Cardiac fibroblast (primary cell): ENCODE data around the gene MRPS25.

ENCODE experiments used
- DNase-seq, 2 donors: peaks; one replicate each; pipeline versions ENCODE4 v3.0.0 to v3.0.0-alpha.2; 2010; ENCODE audit warnings: low read depth in 2 of 2
- H3K4me3 ChIP-seq, 2 donors: replicated peaks in 1 of 2; 1 replicate in 1 of 2; 2 replicates in 1 of 2; pipeline ENCODE4 v1.5.1; 2011; ENCODE audit warnings: low read depth in 2 of 2, low read length in 2 of 2, mild to moderate bottlenecking in 2 of 2, moderate library complexity in 1 of 2
- CTCF ChIP-seq: IDR thresholded peaks from one replicate; pipeline ENCODE4 v1.5.1; 2011; ENCODE audit warnings: low read depth, mild to moderate bottlenecking, low read length, inconsistent platforms

The MRPS25 gene

GRCh38 chr3:15038306-15038705 is 26.8 kb downstream of the MRPS25 start:
- H3K4me3 ChIP-seq, result no peak overlapping the region
- no peak for DNase-seq
- no peak for TF ChIP-seq CTCF

- no peak for TF ChIP-seq CTCF
- no peak overlapping the region for H3K4me3 ChIP-seq
- DNase-seq, result no peak
These were observed 32.0 kb downstream of the MRPS25 start for GRCh38 chr3:15033103-15033502.

- no peak for DNase-seq
- H3K4me3 ChIP-seq, result no peak overlapping the region
- no peak for TF ChIP-seq CTCF
These were observed 32.5 kb downstream of the MRPS25 start for GRCh38 chr3:15032650-15033049.

GRCh38 chr3:15029625-15030024 is 35.5 kb downstream of the MRPS25 start:
- H3K4me3 ChIP-seq, result no peak overlapping the region
- TF ChIP-seq CTCF, result no peak
- no peak for DNase-seq

- TF ChIP-seq CTCF, result no peak
- no peak for DNase-seq
- H3K4me3 ChIP-seq, result no peak overlapping the region
These were observed 41.4 kb downstream of the MRPS25 start for GRCh38 chr3:15023719-15024118.

- no peak for DNase-seq
- no peak overlapping the region for H3K4me3 ChIP-seq
- TF ChIP-seq CTCF, result no peak
These were observed 41.9 kb downstream of the MRPS25 start for GRCh38 chr3:15023249-15023648.

- no peak for DNase-seq
- H3K4me3 ChIP-seq, result no peak overlapping the region
These were observed 47.9 kb downstream of the MRPS25 start for GRCh38 chr3:15017191-15017590.

More at GRCh38 chr3:15017191-15017590, 47.9 kb downstream of the MRPS25 start:
- TF ChIP-seq CTCF, result no peak
